Fibroblast of mammary gland (primary cell): ENCODE measurements around the gene DNAH8.
"Not testable (repeated sequence)": the region's sequence is repeated elsewhere in the genome, so short reads cannot be mapped to it uniquely, and the experiment has no call there.

Experiments
- DNase-seq: peaks from one replicate; pipeline ENCODE4 v3.0.0-alpha.2; 2010; ENCODE audit warnings: low read depth
- H3K4me3 ChIP-seq: 2 replicates; pipeline ENCODE4 v1.5.1; 2011; ENCODE audit warnings: low read depth, mild to moderate bottlenecking, low read length, moderate library complexity; ENCODE audit not compliant: control insufficient read depth
- CTCF ChIP-seq: conservative IDR thresholded peaks from 2 replicates; pipeline ENCODE4 v1.5.1; 2011; ENCODE audit warnings: low read depth, low read length, inconsistent platforms; ENCODE audit not compliant: control insufficient read depth, insufficient read depth

Gene DNAH8

GRCh38 chr6:38688579-38689087, 26.5 kb upstream of the DNAH8 start:
- TF ChIP-seq CTCF: no peak
- no peak for DNase-seq
- H3K4me3 ChIP-seq: no peak overlapping the region

DNA sequence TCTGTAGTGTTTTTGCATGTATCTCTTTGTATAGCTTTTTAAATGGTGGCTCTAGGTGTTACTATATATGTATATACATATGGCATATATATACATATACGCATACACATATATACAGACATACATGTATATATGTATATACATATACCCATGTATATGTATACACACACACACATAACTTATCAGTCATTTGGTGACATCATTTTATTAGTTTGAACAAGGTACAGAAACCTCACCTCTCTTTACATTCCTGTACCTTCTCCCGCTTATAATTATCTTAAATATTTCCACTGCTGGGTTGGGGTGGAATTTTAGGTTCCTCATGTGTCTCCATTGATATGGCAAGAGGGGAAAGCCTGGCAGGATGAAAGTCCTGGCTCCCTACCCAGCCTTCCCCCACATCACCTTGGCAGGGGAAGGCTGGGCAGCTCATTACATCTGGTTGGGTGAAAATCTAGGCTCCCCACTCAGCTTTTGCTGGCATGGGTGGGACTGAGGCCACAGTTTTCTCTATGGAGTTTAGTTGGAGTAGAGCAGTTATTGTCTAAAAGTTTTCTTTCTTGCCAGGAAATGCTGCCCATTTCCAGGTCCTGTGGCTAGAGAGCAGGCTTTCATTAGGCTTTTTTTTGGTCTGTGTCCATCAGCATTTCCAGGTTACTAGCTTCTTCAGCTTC, 19.7 kb upstream of the DNAH8 start:
- TF ChIP-seq CTCF: no peak
- H3K4me3 ChIP-seq: no peak overlapping the region

DNA sequence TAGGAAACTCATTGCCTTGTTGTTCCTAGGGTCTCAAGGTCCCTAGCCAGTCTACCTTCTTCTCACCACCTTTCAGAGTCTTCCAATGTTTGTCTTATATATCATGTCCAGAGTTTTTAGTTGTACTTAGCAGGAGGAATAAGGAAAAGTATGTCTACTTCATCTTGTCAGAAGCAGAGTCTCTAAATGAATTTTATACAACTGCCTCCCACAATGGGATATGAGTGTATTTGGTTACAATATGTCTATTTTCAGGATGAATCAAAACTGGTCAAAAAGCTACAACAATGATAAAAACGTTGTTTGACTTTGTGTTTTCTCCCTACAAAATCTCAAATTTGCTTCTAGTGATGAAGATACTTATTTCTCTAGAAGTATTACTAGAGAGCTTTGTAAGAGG, 19.2 kb upstream of the DNAH8 start:
- TF ChIP-seq CTCF: no peak
- no peak for DNase-seq
- no peak overlapping the region for H3K4me3 ChIP-seq

More for the DNA sequence above, 19.7 kb upstream of the DNAH8 start:
- DNase-seq: no peak

- no peak for DNase-seq
- no peak for TF ChIP-seq CTCF
- H3K4me3 ChIP-seq: no peak overlapping the region
Observed at GRCh38 chr6:38696345-38696744, 18.8 kb upstream of the DNAH8 start.

- no peak overlapping the region for H3K4me3 ChIP-seq
- DNase-seq: no peak
- TF ChIP-seq CTCF: no peak
Observed at GRCh38 chr6:38697846-38698245, 17.3 kb upstream of the DNAH8 start.

DNA sequence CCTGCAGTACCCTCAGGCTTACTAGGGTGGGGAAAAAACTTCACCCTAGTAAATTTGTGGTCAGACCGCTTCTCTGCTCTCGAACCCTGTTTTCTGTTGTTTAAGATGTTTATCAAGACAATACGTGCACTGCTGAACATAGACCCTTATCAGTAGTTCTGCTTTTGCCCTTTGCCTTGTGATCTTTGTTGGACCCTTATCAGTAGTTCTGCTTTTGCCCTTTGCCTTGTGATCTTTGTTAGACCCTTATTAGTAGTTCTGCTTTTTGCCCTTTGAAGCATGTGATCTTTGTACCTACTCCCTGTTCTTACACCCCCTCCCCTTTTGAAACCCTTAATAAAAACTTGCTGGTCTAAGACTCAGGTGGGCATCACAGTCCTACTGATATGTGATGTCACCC, 15.4 kb upstream of the DNAH8 start:
- not testable (repeated sequence) for H3K4me3 ChIP-seq, DNase-seq

GRCh38 chr6:38701551-38701950, 13.6 kb upstream of the DNAH8 start:
- H3K4me3 ChIP-seq: peak overlapping the region; percentile 12
- TF ChIP-seq CTCF: no peak
- no peak for DNase-seq
